Mesenchymal stem cell (in vitro differentiated cells and primary cell): Measurements from ENCODE around the gene ENGASE.

ENCODE experiments used
- DNase-seq: peaks from one replicate; pipeline ENCODE4 v3.0.0-alpha.2; 2013
- H2AFZ ChIP-seq: one replicate; pipeline ENCODE4 v1.6.1; 2013; ENCODE audit warnings: low read depth, mild to moderate bottlenecking, control low read depth, inconsistent platforms, low read length, moderate library complexity
- H2AK5ac ChIP-seq: 2 replicates; pipeline ENCODE4 v1.6.1; 2013; ENCODE audit warnings: low read length, moderate library complexity, mild to moderate bottlenecking, inconsistent platforms; ENCODE audit not compliant: severe bottlenecking
- H2BK120ac ChIP-seq: one replicate; pipeline ENCODE4 v1.6.1; 2013; ENCODE audit warnings: low read depth, mild to moderate bottlenecking, inconsistent platforms, low read length, moderate library complexity
- H2BK12ac ChIP-seq, 2 experiments: one replicate each; pipeline ENCODE4 v1.6.1; 2013; ENCODE audit warnings: inconsistent platforms in 2 of 2, low read length in 2 of 2, mild to moderate bottlenecking in 2 of 2, moderate library complexity in 2 of 2, control low read depth in 1 of 2
- H2BK15ac ChIP-seq: one replicate; pipeline ENCODE4 v1.6.1; 2013; ENCODE audit warnings: mild to moderate bottlenecking, low read depth, inconsistent platforms; ENCODE audit not compliant: poor library complexity, severe bottlenecking
- H2BK5ac ChIP-seq: 2 replicates; pipeline ENCODE4 v1.6.1; 2013; ENCODE audit warnings: low read depth, mild to moderate bottlenecking, low read length, control low read depth, inconsistent platforms; ENCODE audit not compliant: poor library complexity, severe bottlenecking
- H3K14ac ChIP-seq, 2 experiments: one replicate each; pipeline ENCODE4 v1.6.1; 2013; ENCODE audit warnings: inconsistent platforms in 2 of 2, low read length in 2 of 2, control low read depth in 1 of 2, mild to moderate bottlenecking in 1 of 2, moderate library complexity in 1 of 2
- H3K18ac ChIP-seq, 2 experiments: one replicate each; pipeline ENCODE4 v1.6.1; 2013; ENCODE audit warnings: inconsistent platforms in 2 of 2, low read length in 2 of 2, control low read depth in 1 of 2, low read depth in 1 of 2, mild to moderate bottlenecking in 1 of 2
- H3K23ac ChIP-seq, 2 experiments: one replicate each; pipeline ENCODE4 v1.6.1; 2013; ENCODE audit warnings: inconsistent platforms in 2 of 2, low read length in 2 of 2, mild to moderate bottlenecking in 2 of 2, moderate library complexity in 2 of 2, control low read depth in 1 of 2
- H3K27ac ChIP-seq: 2 replicates; pipeline ENCODE4 v1.5.1; 2013; ENCODE audit warnings: mild to moderate bottlenecking, moderate library complexity, low read length, control low read depth, inconsistent platforms; ENCODE audit not compliant: poor library complexity, severe bottlenecking
- H3K27me3 ChIP-seq, 2 experiments: 2 replicates each; pipeline versions ENCODE4 v1.6.1 to v1.7.0; 2013; ENCODE audit warnings: low read length in 2 of 2, mild to moderate bottlenecking in 2 of 2, moderate library complexity in 2 of 2, control low read depth in 1 of 2, inconsistent platforms in 1 of 2; ENCODE audit not compliant: control insufficient read depth in 1 of 2, insufficient read depth in 1 of 2
- H3K36me3 ChIP-seq, 2 experiments: 2 replicates each; pipeline versions ENCODE4 v1.6.1 to v1.7.0; 2013; ENCODE audit warnings: low read length in 2 of 2, control low read depth in 1 of 2, inconsistent platforms in 1 of 2, low read depth in 1 of 2, mild to moderate bottlenecking in 1 of 2; ENCODE audit not compliant: insufficient read depth in 2 of 2, control insufficient read depth in 1 of 2
- H3K4ac ChIP-seq, 2 experiments: one replicate each; pipeline ENCODE4 v1.6.1; 2013; ENCODE audit warnings: inconsistent platforms in 2 of 2, low read length in 2 of 2, mild to moderate bottlenecking in 2 of 2, moderate library complexity in 2 of 2, control low read depth in 1 of 2, low read depth in 1 of 2
- H3K4me1 ChIP-seq: 2 replicates; pipeline ENCODE4 v1.6.1; 2013; ENCODE audit warnings: low read depth, low read length, control low read depth; ENCODE audit not compliant: control insufficient read depth, insufficient read depth
- H3K4me2 ChIP-seq: 2 replicates; pipeline ENCODE4 v1.6.1; 2013; ENCODE audit warnings: low read length, mild to moderate bottlenecking, inconsistent platforms; ENCODE audit not compliant: poor library complexity, severe bottlenecking
- H3K4me3 ChIP-seq, 2 experiments: 2 replicates each; pipeline versions ENCODE4 v1.5.1 to v1.7.0; 2013; ENCODE audit warnings: low read length in 2 of 2, mild to moderate bottlenecking in 2 of 2, control low read depth in 1 of 2, low read depth in 1 of 2; ENCODE audit not compliant: insufficient read depth in 1 of 2
- H3K79me1 ChIP-seq: replicated peaks from 2 replicates; pipeline ENCODE4 v1.6.1; 2013; ENCODE audit warnings: mild to moderate bottlenecking, control low read depth, low read length, inconsistent platforms; ENCODE audit not compliant: poor library complexity, severe bottlenecking
- H3K9ac ChIP-seq: 2 replicates; pipeline ENCODE4 v1.7.0; 2013; ENCODE audit warnings: mild to moderate bottlenecking, low read length, moderate library complexity
- H3K9me3 ChIP-seq: 2 replicates; pipeline ENCODE4 v1.7.0; 2013; ENCODE audit warnings: mild to moderate bottlenecking, low read length; ENCODE audit not compliant: control insufficient read depth
- H4K8ac ChIP-seq: one replicate; pipeline ENCODE4 v1.6.1; 2013; ENCODE audit warnings: inconsistent platforms, mild to moderate bottlenecking, low read length, moderate library complexity
- H4K91ac ChIP-seq: one replicate; pipeline ENCODE4 v1.6.1; 2013; ENCODE audit warnings: mild to moderate bottlenecking, low read length, inconsistent platforms
- WGBS: methylation state at CpG from one replicate; pipeline ENCODE4 v1.1.7; 2013; ENCODE audit warnings: mixed read lengths; 5-methylcytosine and 5-hydroxymethylcytosine counted together

Gene ENGASE

DNA sequence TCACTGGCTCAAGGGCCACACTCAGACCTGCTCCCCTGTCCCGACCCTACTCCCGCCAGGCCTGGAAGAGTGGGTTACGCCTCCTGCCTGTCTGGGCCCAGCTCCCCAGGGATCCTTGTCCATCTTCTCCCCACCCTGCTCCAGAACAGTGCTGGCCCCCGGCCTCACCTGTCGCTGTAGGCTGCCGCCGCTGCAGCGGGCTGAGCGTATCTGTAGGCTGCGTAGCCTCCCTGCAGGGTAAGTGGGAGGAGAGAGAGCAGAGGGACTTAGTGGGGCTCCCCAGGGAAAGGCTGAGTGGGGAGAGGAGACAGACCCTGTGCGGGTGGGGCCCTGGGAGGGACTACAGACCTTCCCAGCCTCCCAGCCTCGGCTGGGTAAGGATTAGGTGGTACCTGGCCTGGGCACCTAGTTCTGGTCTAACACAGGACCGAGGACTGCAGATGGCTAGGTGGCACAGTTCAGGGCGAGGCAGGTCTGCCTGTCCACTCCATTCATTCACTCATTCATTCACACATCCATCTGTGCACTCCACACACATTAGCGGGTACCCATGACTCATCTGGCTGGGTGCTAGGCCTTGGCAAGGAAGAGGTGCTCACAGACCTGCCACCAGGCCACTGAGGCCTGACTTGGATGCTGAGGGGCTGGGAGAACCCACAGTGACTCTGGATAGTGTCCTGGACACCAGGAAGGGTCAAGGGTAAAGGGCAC is 20.9 kb downstream of the ENGASE start:
- Histone ChIP-seq H4K91ac (no peak overlapping the region), H3K36me3 (no peaks in the 10 kb centered on the region), H3K27ac (no peak overlapping the region), H3K9me3 (no peaks in the 10 kb centered on the region), H2AFZ (no peak overlapping the region), H3K4me3 (no peak overlapping the region), H3K14ac (no peak overlapping the region), H2BK5ac (no peak overlapping the region), H4K8ac (no peak overlapping the region), H3K9ac (no peak overlapping the region), H3K79me1 (no peaks in the 10 kb centered on the region), H2BK12ac (no peak overlapping the region), H2BK120ac (no peak overlapping the region), H3K23ac (no peak overlapping the region), H3K4me1 (no peaks in the 10 kb centered on the region), H3K4ac (no peak overlapping the region), H3K4me2 (no peak overlapping the region), H3K18ac (no peak overlapping the region), H3K27me3 (peaks cover 33 to 86% of the 10 kb centered on the region in 2 experiments), H2BK15ac (no peak overlapping the region), H2AK5ac (no peak overlapping the region)
- DNase-seq = no peak
- 89% methylated on average over 8 of the region's 15 CpGs for WGBS

DNA sequence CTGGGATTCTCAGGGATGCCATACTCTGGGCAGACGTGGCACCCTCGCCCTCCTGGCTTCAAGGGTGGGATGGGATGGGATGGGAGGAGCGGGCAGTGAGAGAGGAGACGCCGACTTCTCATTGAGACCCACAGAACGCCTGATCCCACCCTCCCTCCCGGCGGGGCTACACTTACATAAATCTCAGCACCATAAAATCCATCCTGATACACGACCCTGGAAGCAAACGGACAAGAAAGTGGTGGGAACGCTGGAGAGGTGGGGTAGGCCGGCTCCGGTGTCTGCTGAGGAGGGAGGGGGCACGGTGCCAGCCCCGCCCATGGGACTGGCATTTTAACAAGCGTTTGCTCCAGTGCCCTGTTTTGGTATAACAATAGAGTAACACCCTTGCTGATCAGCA is 21.9 kb downstream of the ENGASE start:
- no peak overlapping the region for H3K27ac ChIP-seq
- H3K4me3 ChIP-seq = no peak overlapping the region
- H2AFZ ChIP-seq = no peak overlapping the region
- 83% methylated on average over 7 of the region's 16 CpGs for WGBS
- no peak overlapping the region for H3K4me2 ChIP-seq
- no peak for DNase-seq
- H3K9me3 ChIP-seq = no peaks in the 10 kb centered on the region
- H3K4ac ChIP-seq = no peak overlapping the region
- H2BK15ac ChIP-seq = no peak overlapping the region
- H3K23ac ChIP-seq = no peak overlapping the region
- H3K79me1 ChIP-seq = no peaks in the 10 kb centered on the region
- H3K14ac ChIP-seq = no peak overlapping the region
- no peak overlapping the region for H2BK5ac ChIP-seq
- H4K91ac ChIP-seq = no peak overlapping the region
- no peak overlapping the region for H3K9ac ChIP-seq
- H2BK120ac ChIP-seq = no peak overlapping the region
- H2AK5ac ChIP-seq = no peak overlapping the region
- no peaks in the 10 kb centered on the region for H3K4me1 ChIP-seq
- H2BK12ac ChIP-seq = no peak overlapping the region
- no peaks in the 10 kb centered on the region for H3K36me3 ChIP-seq
- H4K8ac ChIP-seq = no peak overlapping the region
- peaks cover 42 to 90% of the 10 kb centered on the region in 2 experiments for H3K27me3 ChIP-seq
- H3K18ac ChIP-seq = no peak overlapping the region

DNA sequence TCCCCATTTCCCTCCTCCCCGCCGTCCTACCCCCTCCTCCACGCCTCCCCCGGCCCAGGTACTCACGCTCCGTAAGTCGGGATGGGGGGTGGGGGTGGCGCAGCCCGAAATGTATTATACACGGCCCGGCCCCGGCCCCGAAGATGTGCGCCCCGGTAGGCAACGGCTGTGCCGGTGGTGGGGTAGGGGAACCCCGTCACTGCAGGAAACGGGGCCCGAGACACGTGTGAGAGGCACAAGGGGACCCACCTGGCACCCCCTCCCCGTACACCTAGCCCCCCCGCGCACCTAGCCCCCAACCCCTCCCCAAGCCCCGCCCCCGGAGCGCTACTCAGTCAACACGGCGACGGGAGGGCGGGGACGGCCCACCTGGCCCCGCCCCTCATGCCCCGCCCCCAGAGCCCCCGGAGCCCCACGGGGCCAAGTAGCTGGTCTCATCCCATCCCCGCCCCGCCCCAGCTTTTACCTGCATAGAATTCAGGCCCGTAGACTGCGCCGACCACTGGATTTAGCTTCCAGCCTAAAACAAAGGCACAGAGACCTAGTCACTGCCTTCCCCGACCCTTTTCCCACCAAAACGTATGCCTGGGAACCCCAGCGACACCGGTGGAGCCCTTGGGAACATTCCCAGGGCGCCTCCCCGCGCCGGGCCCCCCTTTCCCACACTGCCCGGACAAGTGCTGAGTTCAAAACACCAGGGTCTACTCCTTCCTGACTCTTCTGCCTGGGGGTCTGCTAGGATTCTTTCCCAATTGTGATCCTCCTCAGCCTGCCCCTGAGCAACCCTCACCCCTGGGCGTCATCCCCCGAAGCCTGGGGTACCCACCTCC is 22.8 kb downstream of the ENGASE start:
- H2BK5ac ChIP-seq = no peak overlapping the region
- H3K14ac ChIP-seq = no peak overlapping the region
- H2BK120ac ChIP-seq = no peak overlapping the region
- H3K27ac ChIP-seq = no peak overlapping the region
- no peak overlapping the region for H2AFZ ChIP-seq
- no peak overlapping the region for H2BK15ac ChIP-seq
- H3K4me3 ChIP-seq = no peak overlapping the region
- H3K9me3 ChIP-seq = no peaks in the 10 kb centered on the region
- H4K8ac ChIP-seq = no peak overlapping the region
- H3K9ac ChIP-seq = no peak overlapping the region
- H3K4ac ChIP-seq = no peak overlapping the region
- H3K23ac ChIP-seq = no peak overlapping the region
- H3K4me2 ChIP-seq = no peak overlapping the region
- DNase-seq = no peak
- no peaks in the 10 kb centered on the region for H3K4me1 ChIP-seq
- 44% methylated on average over 35 of the region's 52 CpGs for WGBS
- H3K36me3 ChIP-seq = no peaks in the 10 kb centered on the region
- H4K91ac ChIP-seq = no peak overlapping the region
- H3K27me3 ChIP-seq = peaks cover 42 to 92% of the 10 kb centered on the region in 2 experiments
- no peak overlapping the region for H2AK5ac ChIP-seq
- no peaks in the 10 kb centered on the region for H3K79me1 ChIP-seq
- H2BK12ac ChIP-seq = no peak overlapping the region
- H3K18ac ChIP-seq = no peak overlapping the region

DNA sequence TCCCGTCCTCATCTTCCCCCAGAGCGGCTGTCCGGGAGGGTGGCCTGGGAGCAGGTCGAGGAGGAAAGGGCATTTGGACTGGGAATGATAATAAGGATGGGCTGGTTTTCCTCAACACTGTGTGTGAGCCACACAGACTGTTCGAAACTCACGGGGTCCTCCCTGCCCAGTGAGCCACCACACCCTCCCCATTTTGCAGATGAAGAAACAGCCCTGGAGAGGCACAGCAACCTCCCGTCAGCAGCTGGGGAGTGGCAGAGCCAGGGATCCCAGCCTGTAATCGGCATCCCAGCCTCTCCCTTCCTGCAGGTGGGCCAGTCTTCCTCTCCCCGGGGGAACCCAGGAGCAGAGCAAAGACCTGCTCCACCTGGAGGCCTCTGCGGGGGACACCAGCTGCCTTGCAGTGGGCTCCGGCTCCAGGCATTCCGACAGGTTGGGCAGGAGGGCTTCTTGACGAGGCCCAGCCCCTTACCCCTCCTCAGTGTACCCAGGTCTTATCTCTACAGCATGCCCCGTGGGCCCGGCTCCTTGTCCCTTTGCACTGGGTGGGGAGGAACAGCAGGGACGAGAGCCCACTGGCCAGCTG is 23.8 kb downstream of the ENGASE start:
- Histone ChIP-seq H3K9me3 (no peaks in the 10 kb centered on the region), H2BK120ac (no peak overlapping the region), H2AFZ (no peak overlapping the region), H3K79me1 (no peaks in the 10 kb centered on the region), H2BK12ac (no peak overlapping the region), H4K8ac (no peak overlapping the region), H3K14ac (no peak overlapping the region), H3K27me3 (peaks cover 38 to 93% of the 10 kb centered on the region in 2 experiments), H3K4me3 (no peak overlapping the region), H2AK5ac (no peak overlapping the region), H3K36me3 (no peaks in the 10 kb centered on the region), H3K18ac (no peak overlapping the region), H4K91ac (no peak overlapping the region), H3K23ac (no peak overlapping the region), H2BK5ac (no peak overlapping the region), H3K4me1 (no peaks in the 10 kb centered on the region), H3K27ac (no peak overlapping the region), H3K4ac (no peak overlapping the region), H3K9ac (no peak overlapping the region), H3K4me2 (no peak overlapping the region), H2BK15ac (no peak overlapping the region)
- no peak for DNase-seq
- WGBS = 75% methylated on average over 12 of the region's 16 CpGs
